Liver (tissue), 9 donors: ENCODE data around the gene SPECC1. TPM values are rescaled to one million over a fixed set of nuclear protein-coding genes. Genes with fewer than 3 reads are reported as not detected.

ENCODE experiments used
- DNase-seq: peaks from one replicate; pipeline ENCODE4 v3.0.0-alpha.2; 2017; ENCODE audit warnings: low spot score
- H3K27ac ChIP-seq, 2 donors: one replicate each; pipeline ENCODE4 v1.7.0; 2013; ENCODE audit warnings: inconsistent platforms in 2 of 2, low read length in 2 of 2, control low read depth in 1 of 2, low read depth in 1 of 2, mild to moderate bottlenecking in 1 of 2
- H3K27me3 ChIP-seq, 4 donors: one replicate each; pipeline versions ENCODE4 v1.6.1 to v1.7.0; 2013; ENCODE audit warnings: low read length in 3 of 4, inconsistent platforms in 1 of 4, mild to moderate bottlenecking in 1 of 4, moderate library complexity in 1 of 4; ENCODE audit not compliant: control insufficient read depth in 4 of 4, insufficient read depth in 4 of 4
- H3K36me3 ChIP-seq, 4 donors: one replicate each; pipeline versions ENCODE4 v1.6.1 to v1.7.0; 2013; ENCODE audit warnings: low read length in 3 of 4, mild to moderate bottlenecking in 3 of 4, low read depth in 1 of 4, moderate library complexity in 1 of 4; ENCODE audit not compliant: control insufficient read depth in 4 of 4, insufficient read depth in 3 of 4
- H3K4me1 ChIP-seq, 4 donors: one replicate each; pipeline versions ENCODE4 v1.6.1 to v1.7.0; 2013; ENCODE audit warnings: low read length in 3 of 4, mild to moderate bottlenecking in 3 of 4, moderate library complexity in 1 of 4; ENCODE audit not compliant: control insufficient read depth in 4 of 4, insufficient read depth in 4 of 4
- H3K4me3 ChIP-seq, 3 donors: one replicate each; pipeline versions ENCODE4 v1.6.1 to v1.7.0; 2013; ENCODE audit warnings: low read length in 3 of 3, control low read depth in 1 of 3, low read depth in 1 of 3, mild to moderate bottlenecking in 1 of 3
- H3K9ac ChIP-seq, 2 donors: one replicate each; pipeline ENCODE4 v1.7.0; 2013; ENCODE audit warnings: low read length in 2 of 2, mild to moderate bottlenecking in 2 of 2, moderate library complexity in 2 of 2, control low read depth in 1 of 2, low read depth in 1 of 2
- H3K9me3 ChIP-seq, 4 donors: one replicate each; pipeline versions ENCODE4 v1.6.1 to v1.7.0; 2013; ENCODE audit warnings: low read length in 3 of 4; ENCODE audit not compliant: control insufficient read depth in 4 of 4
- ATF3 ChIP-seq: IDR thresholded peaks from 2 replicates; pipeline ENCODE4 v1.6.1; 2016; ENCODE audit warnings: antibody characterized with exemption
- EGR1 ChIP-seq, 2 donors: IDR thresholded peaks; 2 replicates each; pipeline ENCODE4 v1.6.1; 2016 to 2018; ENCODE audit warnings: antibody characterized with exemption in 2 of 2, low read depth in 2 of 2
- FOXA1 ChIP-seq: IDR thresholded peaks from 2 replicates; pipeline ENCODE4 v1.6.1; 2016; ENCODE audit warnings: antibody characterized with exemption
- FOXA2 ChIP-seq: IDR thresholded peaks from 2 replicates; pipeline ENCODE4 v1.6.1; 2016; ENCODE audit warnings: antibody characterized with exemption
- GABPA ChIP-seq, 2 donors: IDR thresholded peaks in 1 of 2; conservative IDR thresholded peaks in 1 of 2; 2 replicates each; pipeline ENCODE4 v1.6.1; 2016; ENCODE audit warnings: antibody characterized with exemption in 2 of 2, mild to moderate bottlenecking in 1 of 2, moderate library complexity in 1 of 2
- JUND ChIP-seq, 2 donors: IDR thresholded peaks; 2 replicates each; pipeline ENCODE4 v1.6.1; 2016; ENCODE audit warnings: antibody characterized with exemption in 2 of 2
- NR2F2 ChIP-seq: IDR thresholded peaks from 2 replicates; pipeline ENCODE4 v1.6.1; 2016; ENCODE audit warnings: antibody characterized with exemption
- RAD21 ChIP-seq, 2 donors: IDR thresholded peaks; 2 replicates each; pipeline ENCODE4 v1.6.1; 2016; ENCODE audit warnings: antibody characterized with exemption in 2 of 2, mild to moderate bottlenecking in 2 of 2
- REST ChIP-seq: IDR thresholded peaks from 2 replicates; pipeline ENCODE4 v1.6.1; 2016; ENCODE audit warnings: antibody characterized with exemption, mild to moderate bottlenecking
- RXRA ChIP-seq, 2 donors: IDR thresholded peaks; 2 replicates each; pipeline ENCODE4 v1.6.1; 2017 to 2018; ENCODE audit warnings: antibody characterized with exemption in 2 of 2, mild to moderate bottlenecking in 1 of 2
- SP1 ChIP-seq: IDR thresholded peaks from 2 replicates; pipeline ENCODE4 v1.6.1; 2018; ENCODE audit warnings: antibody characterized with exemption, mild to moderate bottlenecking
- TAF1 ChIP-seq: conservative IDR thresholded peaks from 2 replicates; pipeline ENCODE4 v1.6.1; 2016; ENCODE audit warnings: antibody characterized with exemption, mild to moderate bottlenecking
- YY1 ChIP-seq: IDR thresholded peaks from 2 replicates; pipeline ENCODE4 v1.6.1; 2016; ENCODE audit warnings: antibody characterized with exemption, mild to moderate bottlenecking
- WGBS: extraction: QIAGEN DNeasy Blood & Tissue Kit; methylation state at CpG from one replicate; pipeline ENCODE4 v1.1.7; 2013; 5-methylcytosine and 5-hydroxymethylcytosine counted together
- polyA plus RNA-seq, 2 donors: library from polyadenylated mRNA; stranded (reverse) in 1 of 2; unstranded in 1 of 2; fragments of 200-250 nt in 1 of 2; fragments of >200 nt in 1 of 2; fragmentation: Nextera tagmentation in 1 of 2; extraction: Ambion mirVana in 1 of 2; gene quantifications; one replicate each; pipeline versions ENCODE4 v1.2.1 to v1.2.3, GENCODE V29; 2013 to 2015
- total RNA-seq, 2 donors: library from RNA; depleted of rRNA; stranded (reverse); fragments of >200 nt; gene quantifications; one replicate each; pipeline ENCODE4 v1.2.3, GENCODE V29; 2014
- TF ChIP-seq, protein P1 (sequence below): IDR thresholded peaks from 2 replicates; pipeline ENCODE4 v1.6.1; 2016; ENCODE audit warnings: antibody characterized with exemption
- TF ChIP-seq, protein P2 (sequence below): fragments of 150-350 bp; IDR thresholded peaks from 2 replicates; pipeline ENCODE4 v1.5.1; 2017; ENCODE audit warnings: improper control_type of control experiment, low read depth, low read length; ENCODE audit not compliant: missing input control
- donor health status: healthy.
- donor health status: healthy.
- donor health status: healthy.
- donor health status: healthy.
- donor health status: healthy.

The SPECC1 gene
- total and polyA plus RNA-seq, 4 donors: 0.36 to 70.3 (median 1.8) TPM

DNA sequence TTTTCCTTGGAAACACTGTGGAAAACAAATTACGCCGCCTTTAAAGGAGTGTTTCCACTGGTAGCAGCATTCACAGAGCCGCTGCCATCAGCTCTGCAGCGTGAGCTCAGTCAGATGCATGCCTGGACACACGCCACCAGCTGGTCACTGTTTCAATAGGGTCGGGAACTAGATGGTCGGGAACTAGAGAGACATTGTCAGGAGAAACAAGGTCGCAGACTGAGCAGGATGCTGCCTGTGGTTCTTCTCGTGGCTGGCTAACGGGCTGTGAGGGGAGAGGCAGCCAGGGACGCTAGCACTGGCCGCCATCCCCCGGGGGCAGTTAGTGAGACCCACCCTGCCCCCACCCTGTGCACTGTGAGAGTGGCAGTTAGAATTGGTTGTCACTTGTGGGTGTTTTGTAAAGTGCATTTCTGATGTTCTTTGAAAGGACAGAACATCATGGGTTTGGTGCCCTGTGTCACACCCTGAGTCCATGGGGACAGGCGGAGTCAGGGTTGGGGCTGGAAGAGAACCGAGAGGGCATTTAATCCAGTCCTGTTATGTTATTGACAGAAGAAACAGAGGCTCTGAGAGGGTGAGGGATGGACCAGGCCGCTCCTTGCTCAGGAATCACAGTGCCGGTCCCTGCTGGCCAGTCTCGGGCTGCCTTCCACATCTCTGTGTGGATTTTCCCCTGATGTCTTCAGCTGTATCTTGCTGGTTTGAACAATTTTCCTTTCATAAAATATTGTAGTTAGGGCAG is 86.3 kb downstream of the SPECC1 start:
- 37% methylated on average over 18 of the region's 18 CpGs for WGBS
- H3K27ac ChIP-seq: no peak overlapping the region
- no peaks in the 10 kb centered on the region for H3K9me3 ChIP-seq
- H3K4me1 ChIP-seq: no peaks in the 10 kb centered on the region
- H3K9ac ChIP-seq: no peak overlapping the region
- no peak overlapping the region for H3K4me3 ChIP-seq
- no peak for DNase-seq
- no peak for TF ChIP-seq NR2F2
- peak; percentile 14 to 56 for TF ChIP-seq RAD21 (IDR thresholded peaks at IDR 0.05)
- H3K27me3 ChIP-seq: peaks cover 0 to 16% (median 0%) of the 10 kb centered on the region in 4 donors
- H3K36me3 ChIP-seq: no peaks in the 10 kb centered on the region

- 77% methylated on average over 8 of the region's 8 CpGs for WGBS
- H3K4me3 ChIP-seq: no peak overlapping the region
- DNase-seq: no peak
- no peak overlapping the region for H3K27ac ChIP-seq
- H3K4me1 ChIP-seq: no peaks in the 10 kb centered on the region
- H3K9ac ChIP-seq: no peak overlapping the region
- H3K36me3 ChIP-seq: no peaks in the 10 kb centered on the region
- no peaks in the 10 kb centered on the region for H3K9me3 ChIP-seq
- H3K27me3 ChIP-seq: peaks cover 0 to 16% (median 0%) of the 10 kb centered on the region in 4 donors
- TF ChIP-seq ATF3 (no peak), JUND (IDR thresholded peaks at IDR 0.05) (no peak), REST (no peak), YY1 (no peak), GABPA (IDR thresholded peaks at IDR 0.05 in 1 of 2, conservative IDR thresholded peaks at IDR 0.05 in 1 of 2) (no peak), SP1 (no peak), RXRA (IDR thresholded peaks at IDR 0.05) (no peak), RAD21 (IDR thresholded peaks at IDR 0.05) (no peak), FOXA1 (no peak), EGR1 (IDR thresholded peaks at IDR 0.05; ENCODE audit: low read depth in 2 of 2) (no peak), FOXA2 (no peak), TAF1 (no peak)
- TF ChIP-seq, protein P1, sequence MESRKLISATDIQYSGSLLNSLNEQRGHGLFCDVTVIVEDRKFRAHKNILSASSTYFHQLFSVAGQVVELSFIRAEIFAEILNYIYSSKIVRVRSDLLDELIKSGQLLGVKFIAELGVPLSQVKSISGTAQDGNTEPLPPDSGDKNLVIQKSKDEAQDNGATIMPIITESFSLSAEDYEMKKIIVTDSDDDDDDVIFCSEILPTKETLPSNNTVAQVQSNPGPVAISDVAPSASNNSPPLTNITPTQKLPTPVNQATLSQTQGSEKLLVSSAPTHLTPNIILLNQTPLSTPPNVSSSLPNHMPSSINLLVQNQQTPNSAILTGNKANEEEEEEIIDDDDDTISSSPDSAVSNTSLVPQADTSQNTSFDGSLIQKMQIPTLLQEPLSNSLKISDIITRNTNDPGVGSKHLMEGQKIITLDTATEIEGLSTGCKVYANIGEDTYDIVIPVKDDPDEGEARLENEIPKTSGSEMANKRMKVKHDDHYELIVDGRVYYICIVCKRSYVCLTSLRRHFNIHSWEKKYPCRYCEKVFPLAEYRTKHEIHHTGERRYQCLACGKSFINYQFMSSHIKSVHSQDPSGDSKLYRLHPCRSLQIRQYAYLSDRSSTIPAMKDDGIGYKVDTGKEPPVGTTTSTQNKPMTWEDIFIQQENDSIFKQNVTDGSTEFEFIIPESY: no peak
- TF ChIP-seq, protein P2, sequence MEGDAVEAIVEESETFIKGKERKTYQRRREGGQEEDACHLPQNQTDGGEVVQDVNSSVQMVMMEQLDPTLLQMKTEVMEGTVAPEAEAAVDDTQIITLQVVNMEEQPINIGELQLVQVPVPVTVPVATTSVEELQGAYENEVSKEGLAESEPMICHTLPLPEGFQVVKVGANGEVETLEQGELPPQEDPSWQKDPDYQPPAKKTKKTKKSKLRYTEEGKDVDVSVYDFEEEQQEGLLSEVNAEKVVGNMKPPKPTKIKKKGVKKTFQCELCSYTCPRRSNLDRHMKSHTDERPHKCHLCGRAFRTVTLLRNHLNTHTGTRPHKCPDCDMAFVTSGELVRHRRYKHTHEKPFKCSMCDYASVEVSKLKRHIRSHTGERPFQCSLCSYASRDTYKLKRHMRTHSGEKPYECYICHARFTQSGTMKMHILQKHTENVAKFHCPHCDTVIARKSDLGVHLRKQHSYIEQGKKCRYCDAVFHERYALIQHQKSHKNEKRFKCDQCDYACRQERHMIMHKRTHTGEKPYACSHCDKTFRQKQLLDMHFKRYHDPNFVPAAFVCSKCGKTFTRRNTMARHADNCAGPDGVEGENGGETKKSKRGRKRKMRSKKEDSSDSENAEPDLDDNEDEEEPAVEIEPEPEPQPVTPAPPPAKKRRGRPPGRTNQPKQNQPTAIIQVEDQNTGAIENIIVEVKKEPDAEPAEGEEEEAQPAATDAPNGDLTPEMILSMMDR: no peak
These were observed 87.3 kb downstream of the SPECC1 start for GRCh38 chr17:20096430-20096829.
